GM21390 (cell line): ENCODE results near the gene RASSF4.
A peak's percentile ranks its signal among the peaks of the same experiment; 100 is the strongest.

ENCODE experiments used
- ATAC-seq: cut with Tn5 transposase; IDR thresholded peaks from one replicate; pipeline ENCODE4 v1.9.1; 2021; ENCODE audit not compliant: unreplicated experiment

The RASSF4 gene

GRCh38 chr10:44944354-44944753, 15.2 kb upstream of the RASSF4 start:
- ATAC-seq: no peak

- ATAC-seq: peak; percentile 39
Measured at GRCh38 chr10:44946205-44946604, 13.4 kb upstream of the RASSF4 start.

GRCh38 chr10:44947371-44948152, 12.0 kb upstream of the RASSF4 start:
- peak; percentile 47 for ATAC-seq

GRCh38 chr10:44948642-44949041, 11.0 kb upstream of the RASSF4 start:
- no peak for ATAC-seq

- no peak for ATAC-seq
Measured at GRCh38 chr10:44949127-44949802, 10.3 kb upstream of the RASSF4 start.

- no peak for ATAC-seq
Measured at GRCh38 chr10:44949915-44950314, 9.7 kb upstream of the RASSF4 start.

- ATAC-seq: no peak
Measured at GRCh38 chr10:44950326-44951225, 9.0 kb upstream of the RASSF4 start.

GRCh38 chr10:44951576-44952226, 7.9 kb upstream of the RASSF4 start:
- no peak for ATAC-seq

GRCh38 chr10:44952779-44953231, 6.8 kb upstream of the RASSF4 start:
- ATAC-seq: no peak

- ATAC-seq: no peak
Measured at GRCh38 chr10:44954042-44954441, 5.6 kb upstream of the RASSF4 start.

GRCh38 chr10:44954962-44955361, 4.6 kb upstream of the RASSF4 start:
- no peak for ATAC-seq

- no peak for ATAC-seq
Measured at GRCh38 chr10:44955413-44956070, 4.1 kb upstream of the RASSF4 start.

GRCh38 chr10:44956226-44956625, 3.4 kb upstream of the RASSF4 start:
- no peak for ATAC-seq

GRCh38 chr10:44956717-44957706, 2.6 kb upstream of the RASSF4 start:
- ATAC-seq: no peak

GRCh38 chr10:44958196-44958897, 1.3 kb upstream of the RASSF4 start:
- ATAC-seq: no peak

GRCh38 chr10:44958898-44959246, 730 bp upstream of the RASSF4 start:
- no peak for ATAC-seq

GRCh38 chr10:44960088-44960460, 472 bp downstream of the RASSF4 start:
- ATAC-seq: no peak

GRCh38 chr10:44960482-44961229, 1.1 kb downstream of the RASSF4 start:
- ATAC-seq: no peak
